Measurements from ENCODE around the gene U2AF2.

U2AF2 gene

DNA sequence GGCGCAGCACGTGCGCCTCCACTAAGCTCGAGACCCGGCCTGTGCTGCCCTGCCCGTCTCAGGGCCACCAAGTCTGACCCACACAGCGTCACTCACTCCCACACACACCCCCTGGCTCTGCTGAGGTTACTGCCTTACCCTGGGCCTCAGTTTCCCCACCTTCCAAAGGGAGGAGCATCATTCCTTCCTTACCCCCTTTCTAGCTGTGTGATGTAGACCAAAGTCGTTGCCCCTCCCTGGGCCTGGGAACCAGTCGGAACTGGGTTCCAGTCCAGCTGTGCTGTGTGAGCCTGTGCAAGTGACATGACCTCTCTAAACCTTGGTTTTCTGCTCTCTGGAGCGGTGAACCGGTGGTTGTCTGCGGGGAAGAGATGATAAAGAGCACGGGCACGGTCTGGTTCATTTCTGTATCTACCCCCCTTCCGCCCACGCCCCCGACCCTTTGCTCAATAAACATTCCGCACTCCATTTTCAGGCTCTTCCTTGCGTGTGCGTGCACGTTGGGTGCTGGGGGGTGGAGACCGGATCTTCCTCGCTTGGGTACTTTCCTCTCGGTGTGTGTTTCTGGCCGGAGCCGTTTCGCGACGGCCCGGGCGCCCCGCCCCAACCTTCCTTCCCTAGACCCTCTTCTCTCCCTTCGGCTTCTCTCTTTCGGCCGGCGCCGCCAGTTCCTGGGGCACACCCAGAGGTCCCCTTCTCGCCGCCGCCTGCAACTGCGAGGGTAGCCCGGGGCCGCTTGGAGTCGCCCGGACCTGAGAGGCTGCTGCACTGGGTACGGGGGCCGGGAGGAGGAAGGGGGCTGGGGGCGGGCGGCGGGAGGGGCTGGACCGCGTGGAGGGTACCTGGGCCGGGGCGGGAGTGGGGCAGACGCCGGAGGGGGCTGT, 11.6 kb upstream of the U2AF2 start, which contains the start of gene ZNF581:
ZNF581 (plus strand) TSS at position 647 of the 884 bp plus-strand sequence. CDS start 923 bp downstream, outside the sequence.
- peak; percentile 70 for DNase-seq (ENCODE audit: low read depth)

DNA sequence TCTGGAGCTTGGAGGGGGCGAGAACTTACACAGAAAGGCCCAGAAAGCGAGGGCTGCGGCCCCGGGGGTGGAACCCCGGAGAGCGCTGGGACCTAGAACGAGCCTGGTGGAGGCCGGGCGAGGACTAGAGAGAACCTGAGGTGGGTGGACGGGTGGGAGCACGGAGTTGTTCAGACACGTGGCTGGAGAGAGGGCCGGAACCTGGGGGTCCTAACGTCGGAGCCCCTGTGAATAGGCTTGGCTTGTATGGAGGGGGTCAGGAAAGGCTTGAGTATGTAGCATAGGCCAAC, 11.0 kb upstream of the U2AF2 start:
- DNase-seq (ENCODE audit: low read depth), result no peak

DNA sequence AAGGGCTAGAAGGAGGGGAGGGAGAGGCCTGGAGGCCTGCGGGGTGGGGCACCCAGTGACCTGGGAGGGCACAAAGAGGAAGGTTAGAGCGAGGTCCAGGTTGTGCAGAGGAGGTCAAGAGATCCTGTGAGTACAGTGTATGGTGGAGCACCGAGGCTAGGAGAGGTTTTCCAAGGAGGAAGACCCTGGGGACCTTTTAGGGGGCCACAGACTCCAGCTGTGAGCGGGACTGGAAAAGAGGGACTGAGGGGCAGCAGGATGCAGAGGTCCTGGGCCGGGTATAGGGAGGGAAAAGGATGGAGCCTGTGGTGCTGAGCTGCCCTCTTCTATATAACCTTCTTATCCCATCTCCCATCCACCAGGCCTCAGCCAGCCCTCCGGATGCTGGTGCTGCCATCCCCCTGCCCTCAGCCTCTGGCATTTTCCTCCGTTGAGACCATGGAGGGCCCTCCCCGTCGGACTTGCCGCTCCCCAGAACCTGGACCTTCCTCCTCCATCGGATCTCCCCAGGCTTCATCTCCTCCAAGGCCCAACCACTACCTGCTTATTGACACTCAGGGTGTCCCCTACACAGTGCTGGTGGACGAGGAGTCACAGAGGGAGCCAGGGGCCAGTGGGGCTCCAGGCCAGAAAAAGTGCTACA, 10.5 kb upstream of the U2AF2 start:
- no peak for DNase-seq (ENCODE audit: low read depth)

DNA sequence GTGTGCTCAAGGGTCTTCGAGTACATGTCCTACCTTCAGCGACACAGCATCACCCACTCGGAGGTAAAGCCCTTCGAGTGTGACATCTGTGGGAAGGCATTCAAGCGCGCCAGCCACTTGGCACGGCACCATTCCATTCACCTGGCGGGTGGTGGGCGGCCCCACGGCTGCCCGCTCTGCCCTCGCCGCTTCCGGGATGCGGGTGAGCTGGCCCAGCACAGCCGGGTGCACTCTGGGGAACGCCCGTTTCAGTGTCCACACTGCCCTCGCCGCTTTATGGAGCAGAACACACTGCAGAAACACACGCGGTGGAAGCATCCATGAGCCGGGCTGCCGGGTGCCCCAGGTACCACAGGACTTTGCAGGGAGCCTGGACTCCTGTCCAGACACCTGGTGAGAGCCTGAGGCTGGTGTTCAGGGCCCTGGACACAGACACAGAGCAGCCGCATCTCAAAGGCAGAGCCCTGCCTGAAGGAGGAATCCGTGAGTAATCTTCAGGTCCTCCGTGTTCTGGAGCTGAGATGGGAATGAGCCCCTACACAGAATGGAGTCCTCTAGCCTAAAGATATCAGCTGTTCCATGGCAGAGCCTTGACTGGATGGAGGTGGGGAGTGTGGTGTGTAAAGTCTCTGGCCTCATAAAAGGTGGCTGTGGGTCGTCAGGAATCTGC, 9.9 kb upstream of the U2AF2 start:
- DNase-seq (ENCODE audit: low read depth), result no peak

DNA sequence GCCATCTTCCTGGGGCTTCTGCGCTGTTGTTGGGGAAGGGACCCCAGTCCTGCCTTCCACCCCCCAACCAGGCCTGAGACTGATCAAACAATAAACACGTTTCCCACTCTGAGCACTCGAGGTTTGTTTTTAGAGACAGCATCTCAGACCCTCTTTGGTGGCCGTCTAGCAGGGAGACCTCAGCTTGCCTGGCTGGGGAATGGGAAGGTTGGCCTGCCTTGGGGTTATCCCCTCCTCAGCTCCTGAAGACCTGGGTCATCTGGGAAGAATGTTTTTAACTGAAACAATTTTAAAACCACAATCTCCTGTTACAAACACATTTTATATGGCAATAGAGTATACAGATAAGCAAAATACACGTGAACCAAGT, 9.3 kb upstream of the U2AF2 start:
- DNase-seq (ENCODE audit: low read depth), result no peak

DNA sequence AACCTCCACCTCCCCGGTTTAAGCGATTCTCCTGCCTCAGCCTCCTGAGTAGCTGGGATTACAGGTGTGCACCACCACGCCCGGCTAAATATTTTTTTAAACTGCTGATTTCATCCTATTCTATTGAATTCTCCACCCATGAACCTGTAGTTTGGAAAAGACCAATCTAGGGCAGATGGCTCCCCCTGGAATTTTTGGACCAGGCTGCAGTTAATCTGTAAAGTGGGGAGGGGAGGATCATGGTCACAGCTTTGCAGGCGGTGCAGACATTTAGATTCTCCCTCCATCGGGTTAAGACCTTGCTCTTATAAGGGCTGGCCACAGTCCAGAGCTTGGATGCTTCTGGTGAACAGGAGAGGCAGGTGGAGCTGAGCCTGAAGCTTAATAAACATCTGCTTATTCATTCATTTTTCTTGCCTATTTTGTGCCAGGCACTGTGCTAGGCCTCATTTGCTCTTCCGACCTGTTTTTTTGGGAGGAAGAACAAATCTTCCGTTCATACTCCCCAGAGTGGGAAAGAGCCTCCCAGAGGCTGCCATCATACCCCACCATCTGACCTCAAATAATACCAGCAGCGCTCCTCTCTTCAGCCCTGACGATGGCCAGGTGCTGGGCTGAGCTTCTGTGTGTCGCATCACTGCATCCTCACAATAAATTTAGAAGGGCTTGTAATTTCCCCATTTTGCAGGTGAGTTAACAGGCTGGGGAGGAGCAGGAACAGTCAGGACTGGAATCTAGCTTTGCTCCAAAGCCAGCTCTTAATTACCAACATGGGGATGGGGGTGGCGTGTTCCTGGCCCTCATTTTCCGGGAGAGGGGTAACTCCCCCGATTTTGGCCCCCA, 7.7 kb upstream of the U2AF2 start:
- no peak for DNase-seq (ENCODE audit: low read depth)

DNA sequence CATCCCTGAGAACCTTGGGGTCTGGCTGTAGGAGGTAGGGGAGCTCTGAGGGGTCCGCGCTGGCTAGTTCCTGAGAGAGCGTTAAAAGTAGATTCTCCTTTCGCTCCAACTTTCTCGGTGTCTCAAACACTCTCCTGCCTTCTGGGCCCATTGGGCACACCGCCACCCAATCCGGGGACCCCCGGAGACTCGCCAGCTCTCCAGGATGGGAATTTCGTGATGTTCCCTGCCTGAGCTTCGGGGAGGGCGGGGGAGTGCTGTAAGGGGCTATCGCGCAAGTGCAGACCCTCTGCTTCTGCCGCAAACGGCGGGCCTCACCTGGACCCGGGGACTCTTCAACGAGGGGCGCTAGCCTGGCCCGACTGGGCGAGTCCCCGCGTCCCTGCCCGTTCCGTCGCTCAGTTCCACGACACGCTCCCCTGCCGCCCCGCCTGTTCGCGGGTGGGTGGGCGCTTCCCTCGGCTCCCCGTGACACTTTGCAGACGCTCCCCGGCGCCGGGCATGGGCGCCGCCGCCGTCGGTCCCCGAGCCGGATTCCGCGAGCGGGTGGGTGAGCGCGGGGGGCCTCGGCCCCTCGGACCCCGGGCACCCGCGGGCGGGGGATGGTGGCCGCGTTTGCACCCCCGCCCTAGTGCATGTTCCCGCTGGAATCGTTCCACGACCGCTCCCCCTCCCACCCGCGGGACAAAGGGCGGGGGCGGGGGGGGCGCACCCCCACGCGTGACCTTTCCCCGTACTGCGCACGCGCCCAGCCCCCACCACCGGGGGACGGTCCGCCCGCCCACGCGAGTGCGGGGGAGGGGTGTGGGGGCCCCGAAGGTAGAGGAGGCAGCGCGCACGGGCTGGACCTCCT, 6.9 kb upstream of the U2AF2 start, which contains the start of gene CCDC106:
CCDC106 (plus strand) TSS at position 481 of the 853 bp plus-strand sequence. CDS start 835 bp downstream, outside the sequence.
- DNase-seq (ENCODE audit: low read depth), result no peak

DNA sequence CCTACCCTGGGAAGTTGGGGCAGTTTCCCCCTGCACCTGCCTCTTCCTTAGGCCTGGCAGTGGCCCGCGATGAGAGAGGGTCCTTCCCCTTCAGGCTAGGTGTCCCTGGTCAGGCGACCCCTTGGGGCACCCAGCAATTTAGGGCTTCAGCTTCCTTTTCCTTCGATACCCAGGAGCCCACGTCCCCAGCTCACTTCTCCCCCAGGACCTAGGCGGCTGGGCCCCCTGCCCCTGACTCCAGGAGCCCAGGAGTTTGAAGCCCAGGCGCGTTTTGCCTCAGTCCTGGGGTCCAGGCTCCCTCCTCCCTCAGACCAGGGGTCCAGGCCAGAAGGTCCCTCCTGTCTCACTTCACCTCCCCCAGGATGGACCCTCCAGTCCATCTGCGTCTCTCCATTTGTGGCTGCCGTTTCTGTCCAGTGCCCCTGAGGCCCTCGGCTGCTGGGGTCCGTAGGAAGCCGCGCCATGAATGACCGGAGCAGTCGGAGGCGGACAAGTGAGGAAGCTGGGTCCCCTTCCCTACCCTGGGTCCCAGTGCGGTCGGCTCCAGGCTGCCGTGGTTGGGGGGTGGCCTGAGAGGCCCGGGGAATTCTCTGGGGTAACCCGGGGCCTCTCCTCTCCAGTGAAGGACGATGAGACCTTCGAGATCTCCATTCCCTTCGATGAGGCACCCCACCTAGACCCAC, 6.1 kb upstream of the U2AF2 start:
- no peak for DNase-seq (ENCODE audit: low read depth)

DNA sequence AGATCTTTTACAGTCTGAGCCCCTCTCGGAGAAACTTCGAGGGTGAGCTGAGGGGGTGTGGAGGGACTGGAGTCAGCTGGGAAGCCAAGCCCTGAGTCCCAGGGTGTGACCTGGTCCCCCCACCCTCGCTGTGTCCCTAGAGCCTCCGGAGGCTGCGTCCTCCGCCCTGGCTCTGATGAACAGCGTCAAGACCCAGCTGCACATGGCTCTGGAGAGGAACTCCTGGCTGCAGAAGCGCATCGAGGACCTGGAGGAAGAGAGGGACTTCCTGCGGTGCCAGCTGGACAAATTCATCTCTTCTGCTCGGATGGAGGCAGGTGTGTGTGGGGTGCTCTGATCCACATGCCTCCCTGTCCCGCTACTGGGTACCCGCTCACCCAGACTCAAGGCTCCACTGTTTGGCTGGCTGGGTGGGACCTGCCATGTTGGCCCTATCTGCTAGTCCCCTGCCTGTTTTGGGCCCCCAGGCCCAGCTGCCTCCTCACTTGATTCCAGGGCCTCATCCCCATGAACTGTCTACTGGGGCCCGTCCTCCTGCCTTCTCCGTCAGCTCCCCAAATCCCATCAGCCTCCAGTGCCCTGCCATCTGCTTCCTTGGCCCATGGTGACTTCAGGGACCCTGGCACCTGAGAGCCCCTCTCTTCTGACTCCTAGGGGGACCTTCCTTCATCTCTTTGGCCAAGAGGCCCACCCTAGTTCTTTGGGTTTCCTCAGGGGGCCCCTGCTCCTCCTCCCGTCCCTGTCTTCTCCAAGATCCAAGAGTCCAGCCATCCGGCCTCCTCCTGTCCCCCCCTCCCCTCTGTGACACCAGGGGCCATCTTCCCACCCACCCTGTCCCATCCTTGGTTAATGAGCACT, 5.3 kb upstream of the U2AF2 start:
- no peak for DNase-seq (ENCODE audit: low read depth)

DNA sequence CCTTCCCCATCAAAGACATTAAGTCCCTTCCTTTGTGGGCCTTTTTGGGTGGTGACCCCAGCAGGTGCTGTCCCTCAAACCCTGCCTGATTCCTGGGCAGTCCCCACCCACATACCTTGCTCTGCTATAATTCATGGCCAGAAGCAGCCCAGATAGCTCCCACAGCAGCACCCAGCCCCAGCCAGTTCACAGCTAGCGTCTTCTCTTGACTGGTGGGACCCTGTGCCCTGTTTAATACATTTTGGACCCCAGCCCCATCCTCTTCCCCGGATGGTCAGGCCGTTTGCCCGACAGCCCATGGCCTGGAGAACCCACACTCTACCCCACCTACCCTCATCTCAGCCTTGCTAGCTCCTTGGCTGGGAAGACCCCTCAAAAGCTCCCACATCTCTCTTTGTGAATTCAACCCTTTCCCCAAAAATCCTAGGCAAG, 4.7 kb upstream of the U2AF2 start:
- DNase-seq (ENCODE audit: low read depth), result no peak

DNA sequence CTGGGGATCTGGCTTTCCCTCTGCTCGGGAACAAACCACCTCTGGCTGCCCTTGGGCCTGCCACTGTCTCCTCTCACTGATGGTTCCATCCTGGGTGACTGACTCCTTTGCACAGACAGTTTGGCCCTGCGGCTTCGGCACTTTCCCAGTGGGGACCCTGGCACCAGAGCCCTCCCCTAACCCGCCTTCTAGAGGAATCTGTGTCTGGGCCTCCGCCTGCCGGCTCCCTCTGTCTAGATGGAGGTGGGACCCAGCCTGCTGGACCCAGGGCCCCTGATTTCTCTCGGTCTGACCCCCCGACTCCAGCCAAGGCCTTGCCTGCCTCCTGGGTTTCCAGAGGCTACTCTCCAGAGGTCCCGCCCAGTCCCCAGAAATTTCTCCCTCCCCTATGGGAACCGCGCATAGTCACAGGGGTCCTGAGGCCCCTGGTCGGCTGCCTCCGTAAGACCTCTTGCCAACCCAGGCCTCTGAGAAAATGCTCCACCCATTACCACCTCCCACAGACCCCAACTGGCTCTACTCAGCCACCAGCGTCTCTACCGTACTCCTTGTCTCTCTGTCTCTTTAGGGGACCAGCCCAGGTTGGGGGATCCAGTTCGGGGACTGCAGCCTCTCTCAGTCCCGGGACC, 4.1 kb upstream of the U2AF2 start:
- no peak for DNase-seq (ENCODE audit: low read depth)

DNA sequence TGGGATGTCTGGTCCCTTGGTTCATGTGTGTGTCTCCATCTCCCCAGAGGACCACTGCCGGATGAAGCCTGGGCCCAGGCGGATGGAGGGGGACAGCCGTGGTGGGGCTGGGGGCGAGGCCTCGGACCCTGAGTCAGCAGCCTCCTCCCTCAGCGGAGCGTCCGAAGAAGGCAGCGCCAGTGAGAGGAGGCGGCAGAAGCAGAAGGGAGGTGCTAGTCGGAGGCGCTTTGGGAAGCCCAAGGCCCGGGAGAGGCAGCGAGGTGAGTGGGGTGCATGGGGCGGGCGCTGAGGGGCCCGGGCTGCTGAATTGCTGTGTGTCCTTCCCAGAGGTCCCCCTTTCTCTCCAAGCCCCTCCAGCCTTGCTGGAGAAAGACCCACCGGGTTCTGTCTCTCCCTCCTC, 3.6 kb upstream of the U2AF2 start:
- DNase-seq (ENCODE audit: low read depth), result no peak

DNA sequence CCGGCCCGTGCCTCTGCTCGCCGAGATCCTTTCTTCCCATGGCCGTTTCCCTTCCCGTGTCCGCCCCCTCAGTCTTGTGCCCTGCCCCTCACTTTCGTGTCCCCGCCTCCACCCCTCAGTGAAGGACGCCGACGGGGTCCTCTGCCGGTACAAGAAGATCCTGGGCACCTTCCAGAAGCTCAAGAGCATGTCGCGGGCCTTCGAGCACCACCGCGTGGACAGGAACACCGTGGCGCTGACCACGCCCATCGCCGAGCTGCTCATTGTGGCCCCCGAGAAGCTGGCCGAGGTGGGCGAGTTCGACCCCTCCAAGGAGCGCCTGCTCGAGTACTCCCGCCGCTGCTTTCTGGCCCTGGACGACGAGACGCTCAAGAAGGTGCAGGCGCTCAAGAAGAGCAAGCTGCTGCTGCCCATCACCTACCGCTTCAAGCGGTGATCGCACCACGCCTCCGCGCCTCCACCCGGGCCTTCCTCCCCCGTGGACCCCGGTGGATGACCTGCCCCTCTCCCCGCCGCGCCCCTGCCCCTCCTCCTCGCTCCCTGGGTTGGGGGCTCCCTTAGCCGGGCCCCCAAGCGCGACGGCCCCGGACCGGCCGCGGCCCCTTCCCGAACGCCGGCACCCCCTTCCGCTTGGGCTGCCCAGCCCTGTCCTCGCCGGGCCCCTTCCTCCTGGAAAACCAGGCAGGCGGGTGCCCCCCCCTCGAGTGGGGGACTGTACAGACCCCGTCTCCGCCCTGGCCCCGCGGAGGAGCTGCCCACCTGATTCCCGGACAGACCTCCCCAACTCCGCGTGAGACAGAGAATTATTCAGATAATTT, 2.3 kb upstream of the U2AF2 start:
- DNase-seq (ENCODE audit: low read depth), result no peak

DNA sequence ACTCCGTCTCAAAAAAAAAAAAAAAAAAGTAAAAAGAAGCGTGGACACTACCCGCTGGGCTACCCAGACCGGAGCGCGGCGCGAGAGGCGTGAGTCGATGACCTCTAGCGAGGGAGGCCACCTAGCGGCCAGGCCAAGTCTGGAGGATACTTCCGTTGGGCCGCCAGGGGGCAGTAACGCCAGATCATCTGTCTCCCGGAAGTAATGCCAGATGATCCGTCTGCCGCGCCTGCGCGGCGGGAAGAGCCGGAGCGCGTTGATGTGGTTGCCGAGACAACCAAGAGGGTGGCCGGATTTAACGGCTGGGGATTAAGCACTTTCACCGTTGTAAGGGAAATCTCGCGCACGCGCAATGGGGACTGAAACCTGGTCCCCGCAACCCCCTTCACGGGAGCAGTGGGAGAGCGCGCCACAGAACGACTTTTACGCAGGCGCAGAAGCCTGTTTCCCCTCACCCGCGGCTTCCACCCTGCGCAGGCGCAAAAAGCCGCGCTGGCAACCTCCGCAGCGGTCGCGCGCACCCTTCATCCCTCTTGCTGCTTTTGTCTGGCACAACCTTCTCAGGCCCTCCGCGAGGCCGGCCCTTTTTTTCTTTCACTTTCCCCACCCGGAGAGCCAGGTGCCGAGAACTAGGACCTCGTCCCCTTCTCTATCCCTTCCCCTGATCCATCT, 1.0 kb upstream of the U2AF2 start:
- peak; percentile 100 for DNase-seq (ENCODE audit: low read depth)

DNA sequence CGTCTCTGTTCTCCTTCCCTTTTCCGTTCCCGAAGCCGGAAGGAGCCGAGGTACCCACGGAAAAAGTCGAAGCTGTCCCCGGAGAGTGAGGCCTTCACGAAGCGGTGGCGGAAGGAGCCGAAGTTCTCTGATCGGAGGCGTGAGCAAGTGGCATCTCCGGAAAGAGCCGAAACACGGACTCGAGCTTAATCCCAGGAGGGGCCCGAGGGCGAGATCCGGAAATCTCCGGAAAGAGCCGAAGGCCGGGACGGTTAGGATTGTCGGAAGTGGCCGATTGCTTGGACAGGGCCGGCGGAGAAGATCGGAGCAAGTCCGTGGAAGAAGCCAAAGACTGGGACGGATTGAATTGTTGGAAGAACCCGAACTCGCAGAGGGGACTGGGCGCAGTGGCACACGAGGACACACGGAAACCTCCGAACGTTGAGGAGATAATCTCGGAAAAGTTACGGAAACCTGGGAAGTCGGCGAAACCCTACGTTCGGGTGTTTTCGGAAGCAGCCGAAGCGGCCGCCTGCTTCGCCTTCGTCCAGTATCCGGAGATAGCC, 440 bp upstream of the U2AF2 start:
- peak; percentile 96 for DNase-seq (ENCODE audit: low read depth)

DNA sequence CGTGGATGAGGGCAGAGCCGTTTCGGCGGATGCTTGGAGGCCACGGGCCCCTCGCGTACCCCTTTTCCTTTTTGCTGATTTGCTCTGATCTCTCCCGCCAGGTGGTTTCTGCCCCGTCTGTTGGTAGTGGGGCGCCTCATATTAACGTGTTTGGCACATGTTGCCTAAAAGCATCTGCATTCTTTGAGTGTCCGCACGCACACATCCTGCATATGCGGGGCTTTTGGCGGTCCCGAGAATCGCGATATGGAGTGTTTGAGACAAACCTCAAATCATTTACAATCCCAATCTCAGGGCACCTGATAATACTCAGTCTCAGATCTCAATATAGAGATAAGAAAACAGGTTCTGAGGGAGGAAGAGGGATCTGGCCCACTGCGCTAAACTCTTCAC, 809 bp downstream of the U2AF2 start:
- DNase-seq (ENCODE audit: low read depth), result no peak

DNA sequence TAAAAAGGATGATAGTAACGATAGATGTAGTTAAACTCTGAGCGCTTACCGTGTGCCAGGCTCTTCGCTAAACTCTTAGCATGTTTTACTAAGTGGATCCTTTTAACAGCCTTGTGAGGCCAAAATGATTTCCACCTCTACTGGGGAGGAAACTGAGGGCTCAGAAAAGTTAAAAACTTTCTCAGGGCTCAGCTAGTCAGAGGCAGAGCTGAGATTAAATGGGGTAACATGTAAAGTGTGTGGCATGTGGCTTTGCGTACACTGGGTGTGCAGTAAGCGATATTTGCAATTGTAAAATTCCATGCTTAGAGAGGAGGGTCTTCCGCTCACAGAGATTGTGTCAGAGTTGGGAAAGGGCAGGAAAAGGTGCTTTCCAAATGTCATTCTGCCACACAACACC, 1.7 kb downstream of the U2AF2 start:
- no peak for DNase-seq (ENCODE audit: low read depth)

Data from activated T-cell treated with anti-CD3 and anti-CD28 coated beads for 1 hour (primary cell).